ENCODE data around the gene ASB1.
"Not testable (repeated sequence)": the region's sequence is repeated elsewhere in the genome, so short reads cannot be mapped to it uniquely, and the experiment has no call there.

ASB1 gene

GRCh38 chr2:238404406-238405216 is 22.1 kb upstream of the ASB1 start:
- DNase-seq: no peak

DNA sequence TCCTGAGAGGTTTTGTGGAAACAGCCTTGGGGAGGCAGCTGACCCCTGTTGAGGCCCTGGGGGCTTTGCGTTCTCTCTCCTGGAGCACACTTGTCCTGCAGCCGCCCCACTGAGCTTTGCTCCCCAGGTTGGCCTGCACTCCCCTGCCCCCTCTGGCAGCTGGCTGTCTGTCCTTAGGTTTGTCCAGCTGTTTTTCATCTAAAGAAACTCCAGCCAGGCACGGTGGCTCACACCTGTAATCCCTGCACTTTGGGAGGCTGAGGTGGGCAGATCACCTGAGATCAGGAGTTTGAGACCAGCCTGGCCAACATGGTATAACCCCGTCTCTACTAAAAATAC is 21.5 kb upstream of the ASB1 start:
- not testable (repeated sequence) for DNase-seq

DNA sequence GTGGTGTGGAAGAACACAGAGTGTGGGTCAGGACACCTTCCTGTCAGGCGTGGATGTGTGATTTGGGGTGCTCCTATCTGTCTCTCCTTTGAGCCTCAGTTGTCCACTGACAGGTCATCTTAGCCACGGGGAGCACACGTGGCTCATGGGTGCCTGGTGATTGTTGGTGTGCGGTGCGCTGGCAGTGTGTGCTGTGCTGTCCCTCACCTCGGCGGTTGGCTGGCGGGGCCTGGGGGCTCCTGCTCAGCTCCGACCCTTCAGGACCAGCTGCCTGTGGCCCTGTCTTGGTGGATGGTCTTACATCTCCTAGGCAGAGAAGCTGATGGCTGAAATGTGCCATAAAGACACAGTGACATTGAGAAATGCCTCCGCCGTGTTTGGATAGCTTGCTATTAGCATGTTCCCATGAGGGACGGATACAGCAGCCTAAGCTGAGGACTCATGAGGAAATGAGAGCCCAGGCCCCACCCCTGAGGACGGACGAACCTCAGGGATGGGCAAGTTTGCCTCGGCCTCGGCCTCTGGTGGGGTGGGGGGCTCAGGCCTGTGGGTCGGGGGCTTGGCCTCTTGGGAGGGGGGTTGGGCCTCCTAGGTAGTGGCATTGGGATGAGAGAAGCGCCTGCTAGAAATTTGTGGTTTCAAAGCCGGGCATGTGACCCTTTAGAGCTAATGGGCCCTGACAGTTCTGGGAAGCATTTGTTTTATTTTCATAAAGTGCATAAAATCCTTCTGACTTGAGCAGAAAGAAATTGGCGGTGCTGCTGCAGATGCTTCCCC is 20.3 kb upstream of the ASB1 start:
- no peak for DNase-seq

GRCh38 chr2:238406998-238407285 is 19.8 kb upstream of the ASB1 start:
- DNase-seq: no peak

GRCh38 chr2:238407566-238407965 is 19.2 kb upstream of the ASB1 start:
- DNase-seq: no peak

GRCh38 chr2:238408615-238409340 is 17.9 kb upstream of the ASB1 start:
- DNase-seq: no peak

- DNase-seq: no peak
Measured at GRCh38 chr2:238409341-238410199, 17.2 kb upstream of the ASB1 start.

GRCh38 chr2:238412067-238412767 is 14.5 kb upstream of the ASB1 start:
- DNase-seq: no peak

- no peak for DNase-seq
Measured at GRCh38 chr2:238413368-238413767, 13.4 kb upstream of the ASB1 start.

DNA sequence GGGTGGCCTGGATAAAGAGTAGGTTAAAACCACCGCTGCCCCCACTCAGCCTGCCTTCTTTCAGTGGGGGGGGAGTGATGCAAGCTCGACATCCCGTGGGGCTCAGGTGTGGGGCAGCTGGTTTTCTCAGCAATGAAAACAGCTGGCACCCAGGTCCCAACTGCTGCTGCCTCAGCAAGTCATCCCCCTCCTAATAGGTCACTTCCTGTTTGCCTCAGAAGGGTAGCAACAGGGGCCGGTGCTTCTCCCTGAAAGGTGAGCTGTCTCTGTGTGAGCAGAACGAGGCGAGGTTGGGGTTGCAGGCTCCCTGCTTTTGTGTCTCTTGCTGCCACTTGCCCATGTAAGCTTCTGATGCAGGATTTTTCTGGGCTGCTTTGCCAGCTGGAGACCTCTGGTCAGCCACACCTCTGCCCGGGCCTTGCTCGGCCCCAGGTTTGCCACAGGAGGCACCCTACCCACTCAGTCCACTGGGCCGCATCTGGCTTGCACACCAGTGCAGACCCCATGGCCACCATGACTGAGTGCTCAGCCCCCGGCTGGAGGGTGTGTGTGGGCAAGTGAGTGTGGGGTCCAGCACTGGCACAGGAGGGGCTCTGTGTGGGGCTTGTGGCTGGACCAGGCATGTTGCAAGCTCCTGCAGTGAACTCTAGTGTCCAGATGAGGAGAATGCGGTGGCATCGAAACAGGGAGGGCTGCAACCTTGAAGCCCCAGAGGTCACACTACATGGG is 11.5 kb upstream of the ASB1 start:
- peak in 1 of 2 donors; percentile 5 for DNase-seq

DNA sequence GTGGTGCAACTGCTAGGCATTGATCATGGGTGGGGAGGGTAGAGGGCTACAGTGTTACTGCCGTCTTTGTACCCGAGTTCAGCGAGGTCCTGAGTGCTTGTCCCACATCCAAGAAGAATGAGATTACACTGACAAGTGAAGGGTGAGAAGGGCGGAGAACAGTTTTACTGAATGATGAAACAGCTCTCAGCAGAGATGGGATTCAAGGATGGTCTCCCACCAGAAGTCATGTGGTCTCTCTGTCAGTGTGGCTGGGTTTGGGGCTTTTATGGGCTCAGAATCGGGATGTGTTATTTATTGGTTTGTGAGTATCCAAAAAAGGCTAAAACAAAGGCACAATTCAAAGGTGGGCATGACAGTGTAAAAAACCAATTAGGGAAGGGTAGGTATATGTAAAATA is 10.8 kb upstream of the ASB1 start:
- DNase-seq: no peak

DNA sequence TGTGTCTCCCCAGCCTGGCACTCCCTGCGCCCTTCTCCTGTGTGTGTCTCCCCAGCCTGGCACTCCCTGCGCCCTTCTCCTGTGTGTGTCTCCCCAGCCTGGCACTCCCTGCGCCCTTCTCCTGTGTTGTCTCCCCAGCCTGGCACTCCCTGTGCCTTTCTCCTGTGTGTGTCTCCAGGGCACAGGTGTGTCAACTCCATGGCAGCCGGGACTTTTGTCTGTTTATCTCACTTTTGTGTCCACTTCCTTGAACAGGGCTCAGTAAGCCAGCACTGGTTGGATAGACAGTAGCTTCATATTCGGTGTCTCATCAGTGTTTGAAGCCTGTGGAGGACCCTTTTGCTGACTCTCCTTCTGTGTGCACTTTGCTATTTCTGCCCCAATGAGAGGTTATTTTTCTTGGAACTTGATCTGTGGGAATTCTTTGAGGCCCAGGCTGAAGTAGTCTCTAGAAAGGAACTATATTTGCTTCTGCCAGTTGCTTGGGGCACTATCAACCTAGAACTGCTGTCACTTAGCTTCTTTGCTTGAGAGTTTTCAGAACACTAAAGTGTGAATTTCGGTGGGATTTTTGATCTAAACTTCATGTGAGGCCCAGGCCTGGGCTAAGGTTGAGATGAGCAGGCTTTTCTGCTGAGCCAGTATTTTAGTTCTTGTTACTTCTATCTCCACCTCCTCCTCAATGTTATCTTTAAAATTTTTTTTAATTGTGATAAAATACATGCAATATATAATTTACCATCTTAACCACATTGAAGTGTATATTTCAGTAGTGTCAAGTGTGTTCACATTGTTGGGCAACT is 8.3 kb upstream of the ASB1 start:
- DNase-seq: no peak

DNA sequence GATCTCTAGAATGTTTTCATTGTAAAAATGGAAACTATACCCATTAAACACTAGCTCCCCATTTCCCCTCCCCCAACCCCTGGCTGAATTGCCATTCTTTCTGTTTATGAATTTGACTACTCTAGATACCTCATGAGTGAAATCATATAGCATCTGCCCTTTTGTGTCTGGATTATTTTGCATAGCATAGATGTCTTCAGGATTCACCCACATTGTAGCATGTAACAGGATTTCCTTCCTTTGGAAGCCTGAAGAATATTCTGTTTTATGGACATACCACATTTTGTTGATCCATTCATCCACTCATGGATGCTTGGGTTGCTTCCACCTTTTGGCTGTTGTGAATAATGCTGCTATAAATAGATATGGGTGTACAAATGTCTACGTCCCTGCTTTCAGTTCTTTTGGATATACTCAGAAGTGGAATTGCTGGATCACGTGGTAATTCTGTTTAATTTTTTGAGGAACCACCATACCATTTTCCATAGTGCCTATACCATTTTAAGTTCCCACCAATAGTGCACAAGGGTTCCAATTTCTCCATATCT is 7.7 kb upstream of the ASB1 start:
- DNase-seq: no peak

DNA sequence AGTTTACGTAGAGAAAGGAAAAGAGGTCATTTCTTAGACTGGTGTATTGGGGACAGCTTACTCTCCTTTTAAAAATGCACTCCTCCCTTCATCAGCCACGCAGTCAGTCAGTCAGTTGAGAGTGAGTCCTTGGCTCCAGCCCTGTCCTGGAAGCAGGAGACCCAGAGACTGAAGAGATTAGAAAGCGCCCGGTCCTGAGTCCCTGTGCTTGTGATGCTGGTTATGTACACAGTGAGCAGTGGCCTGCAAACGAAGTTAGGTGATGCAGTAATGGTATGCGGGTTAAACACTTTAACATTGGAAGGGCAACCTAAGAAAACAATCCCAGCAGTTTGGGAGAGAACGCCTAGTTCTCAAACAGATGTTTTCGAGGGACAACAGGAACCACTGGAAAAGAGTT is 6.3 kb upstream of the ASB1 start:
- DNase-seq: no peak

GRCh38 chr2:238420878-238421694 is 5.6 kb upstream of the ASB1 start:
- DNase-seq: no peak

DNA sequence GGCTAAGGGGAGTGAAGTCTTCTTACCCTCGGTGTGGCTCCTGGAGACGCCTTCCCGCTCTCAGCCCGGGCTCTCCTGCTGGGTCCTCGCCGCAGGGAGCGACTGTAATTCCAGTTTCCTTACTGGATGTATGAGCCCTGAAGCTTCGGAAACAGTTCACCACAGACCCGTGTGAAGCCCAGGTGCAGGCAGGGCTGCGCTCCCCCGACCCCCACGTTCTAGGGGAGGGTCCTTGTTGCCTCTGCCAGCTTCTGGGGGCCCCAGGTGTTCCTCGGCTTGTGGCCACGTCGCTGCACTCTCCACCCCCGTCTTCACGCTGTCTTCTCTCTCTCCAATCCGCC is 5.1 kb upstream of the ASB1 start:
- DNase-seq: no peak

- DNase-seq: no peak
Measured at GRCh38 chr2:238422285-238422684, 4.4 kb upstream of the ASB1 start.

- DNase-seq: no peak
Measured at GRCh38 chr2:238422940-238423339, 3.8 kb upstream of the ASB1 start.

DNA sequence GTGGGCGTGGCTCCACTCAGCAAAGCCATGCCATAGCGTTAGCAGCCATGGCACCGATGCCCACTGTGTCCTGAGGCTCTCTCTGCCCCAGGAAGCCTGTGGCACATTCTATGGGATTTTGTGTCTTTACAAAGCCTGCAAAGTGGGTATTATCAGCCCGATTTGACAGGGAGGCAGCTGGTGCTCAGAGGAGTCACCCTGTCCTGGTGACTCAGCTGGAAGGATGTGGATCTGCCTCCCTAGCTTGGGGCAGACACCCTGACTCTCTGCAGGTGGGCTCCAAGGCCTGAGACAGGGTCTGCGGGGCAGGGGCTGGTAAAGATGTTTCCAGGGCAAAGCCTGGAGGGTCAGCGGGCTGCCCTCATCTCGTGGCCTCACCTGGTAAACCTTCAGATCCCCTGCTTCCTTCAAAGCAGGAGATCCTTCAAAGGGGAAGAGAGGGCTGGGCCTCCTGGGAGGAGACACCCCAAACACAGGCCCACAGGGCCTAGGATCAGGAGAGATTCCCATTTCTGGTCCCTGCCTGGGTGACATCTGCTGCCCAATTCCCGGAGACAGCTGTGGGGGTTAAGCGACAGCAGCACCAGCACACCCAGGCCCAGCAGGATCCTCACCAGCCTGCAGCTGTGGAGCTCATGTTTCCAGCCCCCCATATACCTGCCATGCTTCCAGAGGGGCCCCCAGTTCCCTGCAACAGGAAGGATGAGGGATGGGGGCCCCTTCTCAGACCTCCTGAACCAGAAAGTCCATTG is 3.0 kb upstream of the ASB1 start:
- no peak for DNase-seq
